ENCODE measurements around the gene HPSE2.
"Not testable (repeated sequence)": the region's sequence is repeated elsewhere in the genome, so short reads cannot be mapped to it uniquely, and the experiment has no call there.

Gene HPSE2

GRCh38 chr10:99224766-99225165 is 10.9 kb downstream of the HPSE2 start:
- ATAC-seq = no peak
- peaks cover 57% of the 10 kb centered on the region for H3K27me3 Mint-ChIP-seq
- H3K9me3 Mint-ChIP-seq = no peaks in the 10 kb centered on the region
- no peaks in the 10 kb centered on the region for H3K4me1 Mint-ChIP-seq
- no peaks in the 10 kb centered on the region for H3K36me3 Mint-ChIP-seq
- H3K27ac Mint-ChIP-seq = no peak overlapping the region
- H3K4me3 Mint-ChIP-seq = no peak overlapping the region

GRCh38 chr10:99207340-99207739 is 28.3 kb downstream of the HPSE2 start:
- no peaks in the 10 kb centered on the region for H3K36me3 Mint-ChIP-seq
- peaks cover 31% of the 10 kb centered on the region for H3K27me3 Mint-ChIP-seq
- ATAC-seq = no peak
- H3K4me3 Mint-ChIP-seq = no peak overlapping the region
- H3K27ac Mint-ChIP-seq = no peak overlapping the region
- peaks cover 7% of the 10 kb centered on the region for H3K9me3 Mint-ChIP-seq
- no peaks in the 10 kb centered on the region for H3K4me1 Mint-ChIP-seq

GRCh38 chr10:99203310-99203709 is 32.3 kb downstream of the HPSE2 start:
- peaks cover 18% of the 10 kb centered on the region for H3K27me3 Mint-ChIP-seq

DNA sequence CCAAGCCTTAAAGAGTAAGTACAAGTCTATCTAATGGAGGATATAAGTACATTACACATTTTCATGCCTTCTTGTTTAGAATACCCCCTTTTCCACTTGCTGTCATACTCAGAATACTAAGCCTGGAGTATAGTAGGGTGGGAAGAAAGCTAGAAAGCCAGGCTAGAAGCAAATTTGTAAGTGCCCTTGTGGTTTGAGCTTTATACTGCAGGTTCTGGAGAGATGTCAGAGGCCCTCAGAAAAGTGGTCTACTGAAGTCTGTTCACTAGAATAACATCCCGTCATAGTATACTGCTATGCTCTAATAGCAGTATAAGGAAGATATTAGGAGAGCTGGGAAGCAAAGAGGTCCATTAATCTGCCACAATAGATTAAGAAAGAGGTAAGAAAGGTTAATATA is 62.7 kb downstream of the HPSE2 start:
- no peaks in the 10 kb centered on the region for H3K4me1 Mint-ChIP-seq
- peaks cover 52% of the 10 kb centered on the region for H3K27me3 Mint-ChIP-seq
- ATAC-seq = no peak
- H3K36me3 Mint-ChIP-seq = no peaks in the 10 kb centered on the region
- H3K27ac Mint-ChIP-seq = no peak overlapping the region
- no peak overlapping the region for H3K4me3 Mint-ChIP-seq
- H3K9me3 Mint-ChIP-seq = no peaks in the 10 kb centered on the region

More at GRCh38 chr10:99203310-99203709, 32.3 kb downstream of the HPSE2 start:
- Mint-ChIP-seq H3K4me3 (no peak overlapping the region), H3K36me3 (no peaks in the 10 kb centered on the region), H3K4me1 (no peaks in the 10 kb centered on the region), H3K27ac (no peak overlapping the region), H3K9me3 (peaks cover 7% of the 10 kb centered on the region)
- no peak for ATAC-seq

DNA sequence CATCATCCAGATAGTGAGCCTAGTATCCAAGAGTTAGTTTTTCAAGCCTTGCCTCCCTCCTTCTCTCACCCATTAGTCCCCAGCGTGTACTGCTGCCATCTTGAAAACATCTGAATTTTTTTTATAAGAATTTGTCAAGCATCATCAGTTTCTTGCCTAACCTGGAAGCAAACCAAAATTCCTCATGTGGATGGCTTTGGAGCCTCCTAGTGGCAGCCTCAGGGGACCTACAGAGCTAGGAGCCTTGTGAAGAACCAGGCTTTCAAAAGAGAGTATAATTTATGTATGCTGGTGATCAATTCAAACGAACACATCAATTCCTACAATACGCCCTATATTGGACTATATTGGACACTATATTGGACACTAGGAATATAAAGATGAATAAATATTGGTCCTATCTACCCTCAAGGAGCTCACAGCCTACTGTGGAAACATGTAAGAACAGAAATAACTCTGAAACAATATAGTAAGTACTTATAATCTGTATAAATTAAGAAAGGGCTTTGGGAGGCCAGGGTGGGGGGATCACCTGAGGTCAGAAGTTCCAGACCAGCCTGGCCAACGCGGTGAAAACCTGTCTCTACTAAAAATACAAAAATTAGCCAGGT is 63.4 kb downstream of the HPSE2 start:
- no peaks in the 10 kb centered on the region for H3K9me3 Mint-ChIP-seq
- H3K27me3 Mint-ChIP-seq = peaks cover 52% of the 10 kb centered on the region
- ATAC-seq = no peak
- H3K4me3 Mint-ChIP-seq = no peak overlapping the region
- no peaks in the 10 kb centered on the region for H3K36me3 Mint-ChIP-seq
- no peaks in the 10 kb centered on the region for H3K4me1 Mint-ChIP-seq
- no peak overlapping the region for H3K27ac Mint-ChIP-seq

- Mint-ChIP-seq H3K27ac (no peak overlapping the region), H3K4me3 (no peak overlapping the region), H3K27me3 (peaks cover 40% of the 10 kb centered on the region), H3K36me3 (no peaks in the 10 kb centered on the region), H3K4me1 (no peaks in the 10 kb centered on the region), H3K9me3 (peaks cover 3% of the 10 kb centered on the region)
- no peak for ATAC-seq
These were observed 65.5 kb downstream of the HPSE2 start for GRCh38 chr10:99170116-99170675.

DNA sequence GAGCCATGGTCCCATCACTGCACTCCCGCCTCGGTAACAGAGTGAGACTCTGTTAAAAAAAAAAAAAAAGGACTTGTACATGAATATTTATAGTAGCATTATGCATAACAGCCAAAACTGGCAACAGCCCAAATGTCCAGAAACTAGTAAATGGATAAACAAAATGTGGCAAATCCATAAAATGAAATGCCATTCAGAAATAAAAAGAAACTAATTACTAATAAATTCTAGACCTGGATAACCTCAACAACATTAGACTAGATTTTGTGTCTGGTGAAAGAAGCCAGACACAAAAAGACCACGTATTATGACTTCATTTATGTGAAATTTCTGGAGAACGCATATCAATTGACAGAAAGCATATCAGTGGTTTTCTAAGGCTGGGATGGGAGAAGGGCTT is 74.5 kb downstream of the HPSE2 start:
- Mint-ChIP-seq H3K36me3 (no peaks in the 10 kb centered on the region), H3K4me1 (no peaks in the 10 kb centered on the region), H3K9me3 (peaks cover 3% of the 10 kb centered on the region), H3K4me3 (no peak overlapping the region), H3K27me3 (no peaks in the 10 kb centered on the region), H3K27ac (no peak overlapping the region)
- ATAC-seq = no peak

GRCh38 chr10:99143651-99144050 is 92.0 kb downstream of the HPSE2 start:
- no peak for ATAC-seq
- peaks cover 12% of the 10 kb centered on the region for H3K27me3 Mint-ChIP-seq
- no peaks in the 10 kb centered on the region for H3K36me3 Mint-ChIP-seq
- H3K27ac Mint-ChIP-seq = no peak overlapping the region
- H3K4me3 Mint-ChIP-seq = no peak overlapping the region
- H3K4me1 Mint-ChIP-seq = no peaks in the 10 kb centered on the region
- H3K9me3 Mint-ChIP-seq = no peaks in the 10 kb centered on the region

DNA sequence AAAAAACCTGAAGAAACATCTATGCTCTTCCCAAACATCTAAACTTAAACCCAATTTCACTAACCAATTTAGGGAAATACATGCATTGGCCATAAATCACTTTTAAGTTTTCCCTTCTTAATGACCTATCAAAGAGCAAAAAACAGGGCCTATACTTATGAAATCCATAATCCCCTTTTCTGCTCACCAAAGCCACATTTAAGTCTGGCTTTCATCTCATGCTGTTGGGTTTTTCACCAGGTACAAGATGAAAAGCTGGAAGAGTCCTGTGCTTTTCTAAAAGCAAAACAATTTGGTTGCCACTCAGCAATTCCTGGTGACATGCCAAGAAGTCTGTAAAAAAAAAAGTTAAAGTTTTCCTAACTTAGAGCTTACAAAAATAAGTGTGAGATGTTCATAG is 92.6 kb downstream of the HPSE2 start:
- H3K4me3 Mint-ChIP-seq = no peak overlapping the region
- no peak overlapping the region for H3K27ac Mint-ChIP-seq
- no peaks in the 10 kb centered on the region for H3K36me3 Mint-ChIP-seq
- H3K27me3 Mint-ChIP-seq = peaks cover 12% of the 10 kb centered on the region
- no peaks in the 10 kb centered on the region for H3K9me3 Mint-ChIP-seq
- H3K4me1 Mint-ChIP-seq = no peaks in the 10 kb centered on the region
- ATAC-seq = no peak

- not testable (repeated sequence) for H3K27ac Mint-ChIP-seq, H3K36me3 Mint-ChIP-seq, ATAC-seq, H3K4me3 Mint-ChIP-seq, H3K4me1 Mint-ChIP-seq
- peaks cover 21% of the 10 kb centered on the region for H3K27me3 Mint-ChIP-seq
- H3K9me3 Mint-ChIP-seq = peaks cover 23% of the 10 kb centered on the region
These were observed 102.8 kb downstream of the HPSE2 start for GRCh38 chr10:99132897-99133296.

DNA sequence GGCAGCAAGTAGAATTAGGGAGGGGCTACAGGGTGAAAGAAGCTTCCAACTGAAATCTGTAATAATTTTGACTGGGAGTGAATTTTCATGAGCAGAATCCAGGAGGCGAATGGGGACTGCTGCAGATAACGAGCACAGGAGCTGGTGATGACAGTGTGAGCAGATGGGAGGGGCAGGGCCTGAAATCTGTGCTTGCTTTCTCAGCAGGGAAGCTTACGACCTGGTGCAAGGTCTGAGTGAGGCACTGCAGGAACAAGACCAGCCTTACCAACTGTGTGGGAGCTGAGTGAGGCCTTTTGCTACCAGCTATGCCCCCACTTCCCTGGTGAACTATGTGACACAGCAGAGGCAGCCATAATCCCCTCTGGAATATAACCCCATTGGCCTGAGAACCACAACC is 109.8 kb downstream of the HPSE2 start:
- no peak for ATAC-seq
- no peak overlapping the region for H3K4me3 Mint-ChIP-seq
- H3K27me3 Mint-ChIP-seq = peaks cover 12% of the 10 kb centered on the region
- H3K9me3 Mint-ChIP-seq = peaks cover 11% of the 10 kb centered on the region
- no peaks in the 10 kb centered on the region for H3K4me1 Mint-ChIP-seq
- no peak overlapping the region for H3K27ac Mint-ChIP-seq
- no peaks in the 10 kb centered on the region for H3K36me3 Mint-ChIP-seq

- no peak for ATAC-seq
- Mint-ChIP-seq H3K9me3 (peaks cover 12% of the 10 kb centered on the region), H3K27ac (no peak overlapping the region), H3K4me3 (no peak overlapping the region), H3K36me3 (no peaks in the 10 kb centered on the region), H3K4me1 (no peaks in the 10 kb centered on the region), H3K27me3 (peaks cover 4% of the 10 kb centered on the region)
These were observed 111.3 kb downstream of the HPSE2 start for GRCh38 chr10:99124376-99124775.

DNA sequence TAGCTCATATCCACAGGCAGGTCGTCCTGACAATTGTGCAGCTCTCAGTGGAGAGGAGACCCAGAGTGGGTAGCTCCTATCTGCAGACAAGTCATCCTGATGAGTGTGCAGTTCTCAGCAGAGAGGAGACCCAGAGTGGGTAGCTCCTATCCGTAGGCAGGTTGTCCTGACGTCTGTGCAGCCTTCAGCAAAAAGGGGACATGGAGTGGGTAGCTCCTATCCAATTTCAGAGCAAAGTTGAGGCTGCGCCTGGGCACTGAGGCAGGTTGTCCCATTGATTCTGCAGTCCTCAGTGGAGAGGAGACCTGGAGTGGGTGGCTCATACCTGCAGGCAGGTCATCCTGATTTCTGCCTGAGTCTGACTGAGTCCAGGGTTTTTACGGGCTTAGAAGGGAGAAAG is 111.8 kb downstream of the HPSE2 start:
- no peak for ATAC-seq
- no peaks in the 10 kb centered on the region for H3K36me3 Mint-ChIP-seq
- no peak overlapping the region for H3K4me3 Mint-ChIP-seq
- H3K4me1 Mint-ChIP-seq = no peaks in the 10 kb centered on the region
- H3K27ac Mint-ChIP-seq = no peak overlapping the region
- peaks cover 4% of the 10 kb centered on the region for H3K27me3 Mint-ChIP-seq
- H3K9me3 Mint-ChIP-seq = peaks cover 13% of the 10 kb centered on the region

GRCh38 chr10:99123336-99123735 is 112.3 kb downstream of the HPSE2 start:
- peaks cover 9% of the 10 kb centered on the region for H3K27me3 Mint-ChIP-seq
- no peak overlapping the region for H3K27ac Mint-ChIP-seq
- peaks cover 13% of the 10 kb centered on the region for H3K9me3 Mint-ChIP-seq
- H3K4me3 Mint-ChIP-seq = no peak overlapping the region
- no peaks in the 10 kb centered on the region for H3K36me3 Mint-ChIP-seq
- no peaks in the 10 kb centered on the region for H3K4me1 Mint-ChIP-seq
- no peak for ATAC-seq

DNA sequence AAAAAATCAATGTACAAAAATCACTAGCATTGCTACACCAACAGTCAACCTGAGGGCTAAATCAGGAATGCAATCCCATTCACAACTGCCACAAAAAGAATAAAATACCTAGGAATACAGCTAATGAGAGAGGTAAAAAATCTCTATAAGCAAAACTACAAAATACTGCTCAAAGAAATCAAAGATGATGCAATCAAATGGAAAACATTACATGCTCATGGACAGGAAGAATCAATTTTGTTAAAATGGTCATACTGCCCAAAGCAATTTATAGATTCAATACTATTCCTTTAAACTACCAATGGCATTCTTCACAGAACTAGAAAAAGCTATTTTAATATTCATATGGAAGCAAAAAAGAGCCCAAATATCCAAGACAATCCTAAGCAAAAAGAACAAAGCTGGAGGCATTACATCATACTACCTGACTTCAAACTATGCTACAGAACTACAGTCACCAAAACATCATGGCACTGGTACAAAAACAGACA is 116.3 kb downstream of the HPSE2 start:
- Mint-ChIP-seq H3K4me1 (no peaks in the 10 kb centered on the region), H3K9me3 (peaks cover 8% of the 10 kb centered on the region), H3K36me3 (no peaks in the 10 kb centered on the region)

DNA sequence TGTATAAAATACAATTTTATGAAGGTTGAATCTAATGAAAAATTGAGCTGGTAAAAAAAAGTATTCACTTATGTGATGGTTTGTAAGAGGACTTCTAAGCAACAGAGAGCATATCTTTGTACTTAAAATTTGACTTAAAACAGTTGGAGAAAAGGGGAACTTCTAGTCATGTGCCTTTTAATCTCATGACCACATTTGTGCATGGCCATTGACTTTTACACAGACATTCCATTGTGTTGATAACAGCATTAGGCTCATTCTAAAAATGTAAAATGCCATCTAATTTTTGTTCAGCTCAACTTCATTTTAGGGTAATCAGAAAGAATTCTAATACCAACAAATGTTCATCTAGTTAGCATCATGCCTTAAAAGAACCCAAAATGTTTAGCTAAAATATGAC is 119.9 kb downstream of the HPSE2 start:
- peaks cover 20% of the 10 kb centered on the region for H3K27me3 Mint-ChIP-seq
- ATAC-seq = no peak
- H3K4me1 Mint-ChIP-seq = no peaks in the 10 kb centered on the region
- H3K4me3 Mint-ChIP-seq = no peak overlapping the region
- no peaks in the 10 kb centered on the region for H3K36me3 Mint-ChIP-seq
- peaks cover 6% of the 10 kb centered on the region for H3K9me3 Mint-ChIP-seq
- no peak overlapping the region for H3K27ac Mint-ChIP-seq

More for the DNA sequence above, 116.3 kb downstream of the HPSE2 start:
- H3K27ac Mint-ChIP-seq = no peak overlapping the region
- H3K27me3 Mint-ChIP-seq = peaks cover 20% of the 10 kb centered on the region
- no peak overlapping the region for H3K4me3 Mint-ChIP-seq
- ATAC-seq = no peak
